ENCODE results near the gene ZNF169.
"Not testable (repeated sequence)": the region's sequence is repeated elsewhere in the genome, so short reads cannot be mapped to it uniquely, and the experiment has no call there.

The ZNF169 gene

DNA sequence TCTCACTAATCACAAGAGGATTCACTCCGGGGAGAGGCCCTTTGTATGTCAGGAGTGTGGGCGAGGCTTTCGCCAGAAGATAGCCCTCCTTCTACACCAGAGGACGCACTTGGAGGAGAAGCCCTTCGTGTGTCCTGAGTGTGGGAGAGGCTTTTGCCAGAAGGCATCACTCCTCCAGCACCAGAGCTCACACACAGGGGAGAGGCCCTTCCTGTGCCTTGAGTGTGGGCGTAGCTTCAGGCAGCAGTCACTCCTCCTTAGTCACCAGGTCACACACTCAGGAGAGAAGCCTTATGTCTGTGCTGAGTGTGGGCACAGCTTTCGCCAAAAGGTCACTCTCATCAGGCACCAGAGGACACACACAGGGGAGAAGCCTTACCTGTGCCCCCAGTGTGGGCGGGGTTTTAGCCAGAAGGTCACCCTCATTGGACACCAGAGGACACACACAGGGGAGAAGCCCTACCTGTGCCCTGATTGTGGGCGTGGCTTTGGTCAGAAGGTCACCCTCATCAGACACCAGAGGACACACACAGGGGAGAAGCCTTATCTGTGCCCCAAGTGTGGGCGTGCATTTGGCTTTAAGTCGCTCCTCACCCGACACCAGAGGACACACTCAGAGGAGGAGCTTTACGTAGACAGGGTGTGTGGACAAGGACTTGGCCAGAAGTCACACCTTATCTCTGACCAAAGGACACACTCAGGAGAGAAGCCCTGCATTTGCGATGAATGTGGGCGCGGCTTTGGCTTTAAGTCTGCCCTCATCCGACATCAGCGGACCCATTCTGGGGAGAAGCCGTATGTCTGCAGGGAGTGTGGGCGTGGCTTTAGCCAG is 41.6 kb downstream of the ZNF169 start:
- no peaks in the 10 kb centered on the region for H3K9me3 ChIP-seq (ENCODE audit: low read depth, low read length)
- H3K4me3 ChIP-seq: no peak overlapping the region
- no peak overlapping the region for H3K27ac ChIP-seq
- no peak overlapping the region for H3K9ac ChIP-seq (ENCODE audit: insufficient read length)
- no peak for DNase-seq (ENCODE audit: low read depth, low spot score)
- no peaks in the 10 kb centered on the region for H3K36me3 ChIP-seq (ENCODE audit: insufficient read depth, low read length)
- TF ChIP-seq POLR2AphosphoS5 (IDR thresholded peaks at IDR 0.05; ENCODE audit: borderline replicate concordance, low read depth, low read length) (no peak), FOXP2 (optimal IDR thresholded peaks at IDR 0.05; ENCODE audit: control extremely low read depth, extremely low read length, insufficient read depth) (no peak), EZH2 (IDR thresholded peaks at IDR 0.05) (no peak)

DNA sequence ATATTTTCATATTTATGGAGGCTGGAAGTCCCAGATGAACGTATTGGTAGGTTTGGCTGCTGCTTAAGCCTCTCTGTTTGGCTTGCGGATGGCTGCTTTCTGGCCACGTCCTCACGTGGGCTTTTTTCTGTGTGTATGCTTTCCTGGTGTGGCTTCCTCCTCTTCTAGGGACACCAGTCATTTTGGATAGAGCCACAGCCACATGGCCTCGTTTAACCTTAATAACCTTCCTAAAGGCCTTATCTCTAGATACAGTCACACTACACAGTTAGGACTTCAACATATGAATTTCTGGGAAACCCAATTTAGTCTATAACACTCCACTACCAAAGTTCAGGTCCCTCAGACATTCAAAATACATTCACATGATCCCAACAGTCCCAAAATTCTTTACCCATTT is 42.5 kb downstream of the ZNF169 start:
- no peak for TF ChIP-seq FOXP2 (optimal IDR thresholded peaks at IDR 0.05; ENCODE audit: control extremely low read depth, extremely low read length, insufficient read depth)
- TF ChIP-seq POLR2AphosphoS5 (IDR thresholded peaks at IDR 0.05; ENCODE audit: borderline replicate concordance, low read depth, low read length): no peak
- TF ChIP-seq EZH2 (IDR thresholded peaks at IDR 0.05): no peak
- Histone ChIP-seq H3K9me3 (ENCODE audit: low read depth, low read length) (no peaks in the 10 kb centered on the region), H3K36me3 (ENCODE audit: insufficient read depth, low read length) (no peaks in the 10 kb centered on the region), H3K27ac (no peak overlapping the region), H3K9ac (ENCODE audit: insufficient read length) (no peak overlapping the region), H3K4me3 (no peak overlapping the region)
- DNase-seq (ENCODE audit: low read depth, low spot score): no peak

DNA sequence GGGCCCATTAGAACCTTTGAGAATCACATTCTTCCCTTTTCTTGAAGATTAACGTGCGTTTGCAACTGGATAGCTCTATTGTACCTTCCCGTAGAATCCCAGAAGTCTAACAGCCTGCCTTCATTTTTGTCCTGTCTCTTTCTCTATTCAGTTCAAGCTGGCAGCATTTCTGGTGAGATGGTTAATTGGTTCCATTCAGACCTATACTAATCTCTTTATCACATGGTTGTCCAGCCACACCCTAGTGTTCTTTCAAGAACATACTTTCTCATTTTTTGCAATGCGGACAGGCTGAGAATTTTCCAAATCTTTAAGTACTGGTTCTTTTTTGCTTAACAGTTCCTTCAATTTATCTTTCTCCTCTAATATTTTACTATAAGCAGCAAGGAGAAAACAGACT is 43.3 kb downstream of the ZNF169 start:
- TF ChIP-seq FOXP2 (optimal IDR thresholded peaks at IDR 0.05; ENCODE audit: control extremely low read depth, extremely low read length, insufficient read depth) (no peak), POLR2AphosphoS5 (IDR thresholded peaks at IDR 0.05; ENCODE audit: borderline replicate concordance, low read depth, low read length) (no peak), EZH2 (IDR thresholded peaks at IDR 0.05) (no peak)
- Histone ChIP-seq H3K36me3 (ENCODE audit: insufficient read depth, low read length) (no peaks in the 10 kb centered on the region), H3K27ac (no peak overlapping the region), H3K4me3 (no peak overlapping the region), H3K9ac (ENCODE audit: insufficient read length) (no peak overlapping the region), H3K9me3 (ENCODE audit: low read depth, low read length) (no peaks in the 10 kb centered on the region)
- DNase-seq (ENCODE audit: low read depth, low spot score): no peak

DNA sequence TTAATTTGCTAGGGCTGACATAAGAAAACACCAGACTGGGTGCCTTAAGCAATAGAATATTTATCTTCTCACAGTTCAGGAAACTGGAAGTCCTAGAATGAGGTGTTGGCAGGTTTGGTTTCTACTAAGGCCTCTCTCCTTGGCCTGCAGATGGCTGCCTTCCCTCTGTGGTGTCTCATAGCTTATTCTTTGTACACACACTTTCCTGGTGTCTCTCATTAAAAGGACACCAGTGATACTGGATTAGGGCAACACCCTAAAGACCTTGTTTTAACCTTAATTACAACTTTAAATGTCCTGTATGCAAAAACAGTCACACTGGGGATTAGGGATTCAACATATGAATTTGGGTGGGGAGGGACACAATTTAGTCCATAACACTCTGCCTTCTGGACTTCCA is 44.2 kb downstream of the ZNF169 start:
- TF ChIP-seq FOXP2 (optimal IDR thresholded peaks at IDR 0.05; ENCODE audit: control extremely low read depth, extremely low read length, insufficient read depth) (no peak), POLR2AphosphoS5 (IDR thresholded peaks at IDR 0.05; ENCODE audit: borderline replicate concordance, low read depth, low read length) (no peak), EZH2 (IDR thresholded peaks at IDR 0.05) (no peak)
- no peaks in the 10 kb centered on the region for H3K9me3 ChIP-seq (ENCODE audit: low read depth, low read length)
- H3K36me3 ChIP-seq (ENCODE audit: insufficient read depth, low read length): no peaks in the 10 kb centered on the region
- DNase-seq (ENCODE audit: low read depth, low spot score): no peak
- no peak overlapping the region for H3K27ac ChIP-seq
- no peak overlapping the region for H3K4me3 ChIP-seq
- H3K9ac ChIP-seq (ENCODE audit: insufficient read length): no peak overlapping the region

DNA sequence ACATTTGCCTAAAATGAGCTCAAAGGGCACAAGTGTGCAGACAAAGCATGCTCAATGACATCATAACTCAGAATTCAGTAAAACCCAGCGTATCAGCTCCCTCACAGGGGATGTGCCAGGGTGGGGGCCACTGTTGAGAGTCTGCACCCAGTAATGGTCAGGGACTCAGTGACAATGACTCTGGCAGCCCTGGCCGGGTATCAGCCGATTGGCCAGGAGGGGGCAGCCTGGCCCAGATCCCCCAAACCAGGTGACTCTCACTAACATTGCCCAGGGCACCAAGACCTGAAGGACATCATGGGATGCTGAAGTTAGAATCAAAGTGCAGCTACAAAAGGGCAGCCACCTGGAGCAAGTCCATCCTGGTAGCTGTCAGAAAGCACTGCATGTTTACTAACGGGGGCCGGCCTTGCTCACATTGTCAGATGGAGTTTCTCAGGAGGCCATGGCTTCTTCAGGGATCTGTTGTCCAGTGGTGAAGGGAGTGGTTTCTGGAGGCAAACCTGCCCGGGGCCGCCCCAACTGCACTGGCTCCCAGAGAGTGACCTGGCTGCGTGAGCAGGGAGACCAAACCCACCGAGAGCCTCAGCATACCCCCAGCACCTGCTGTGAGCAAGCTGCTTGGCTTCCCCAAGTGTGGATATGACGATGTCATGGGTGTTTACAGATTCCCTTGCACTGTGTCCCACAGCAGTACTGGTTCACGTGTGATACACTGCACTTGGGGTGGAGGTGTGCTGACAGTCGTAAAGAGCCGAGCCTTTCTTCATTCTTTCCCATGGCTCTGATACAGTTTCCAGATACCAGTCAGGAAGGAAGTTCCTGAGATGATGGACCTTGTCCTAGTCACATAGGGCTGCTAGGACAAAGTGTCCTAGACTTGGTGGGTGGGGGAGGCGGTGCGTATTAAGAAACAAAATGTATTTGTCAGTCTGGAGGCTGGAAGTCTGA is 56.2 kb downstream of the ZNF169 start:
- not testable (repeated sequence) for H3K4me3 ChIP-seq; H3K36me3 ChIP-seq (ENCODE audit: insufficient read depth, low read length); H3K27ac ChIP-seq; DNase-seq (ENCODE audit: low read depth, low spot score); H3K9me3 ChIP-seq (ENCODE audit: low read depth, low read length); H3K9ac ChIP-seq (ENCODE audit: insufficient read length)

DNA sequence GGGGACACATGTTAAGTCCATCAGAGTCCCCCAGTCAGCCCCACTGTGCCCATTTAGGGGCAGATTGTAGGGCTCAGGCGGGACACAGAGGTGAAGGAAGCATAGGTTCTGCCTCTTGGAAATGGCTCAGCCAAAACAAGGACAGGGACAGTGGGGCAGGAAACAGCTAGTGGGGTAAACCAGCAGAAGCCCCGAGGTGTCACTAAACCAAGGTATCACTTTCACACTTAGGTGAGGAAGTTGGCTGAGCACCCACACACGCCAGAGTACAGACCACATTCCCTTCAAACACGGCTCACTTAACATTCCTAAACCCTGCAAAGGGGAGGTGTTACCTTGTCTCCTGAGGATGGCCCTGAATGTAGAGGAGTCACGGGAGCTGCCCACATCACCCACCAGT is 57.1 kb downstream of the ZNF169 start:
- not testable (repeated sequence) for H3K9me3 ChIP-seq (ENCODE audit: low read depth, low read length); H3K27ac ChIP-seq; H3K9ac ChIP-seq (ENCODE audit: insufficient read length); H3K36me3 ChIP-seq (ENCODE audit: insufficient read depth, low read length); DNase-seq (ENCODE audit: low read depth, low spot score); H3K4me3 ChIP-seq

DNA sequence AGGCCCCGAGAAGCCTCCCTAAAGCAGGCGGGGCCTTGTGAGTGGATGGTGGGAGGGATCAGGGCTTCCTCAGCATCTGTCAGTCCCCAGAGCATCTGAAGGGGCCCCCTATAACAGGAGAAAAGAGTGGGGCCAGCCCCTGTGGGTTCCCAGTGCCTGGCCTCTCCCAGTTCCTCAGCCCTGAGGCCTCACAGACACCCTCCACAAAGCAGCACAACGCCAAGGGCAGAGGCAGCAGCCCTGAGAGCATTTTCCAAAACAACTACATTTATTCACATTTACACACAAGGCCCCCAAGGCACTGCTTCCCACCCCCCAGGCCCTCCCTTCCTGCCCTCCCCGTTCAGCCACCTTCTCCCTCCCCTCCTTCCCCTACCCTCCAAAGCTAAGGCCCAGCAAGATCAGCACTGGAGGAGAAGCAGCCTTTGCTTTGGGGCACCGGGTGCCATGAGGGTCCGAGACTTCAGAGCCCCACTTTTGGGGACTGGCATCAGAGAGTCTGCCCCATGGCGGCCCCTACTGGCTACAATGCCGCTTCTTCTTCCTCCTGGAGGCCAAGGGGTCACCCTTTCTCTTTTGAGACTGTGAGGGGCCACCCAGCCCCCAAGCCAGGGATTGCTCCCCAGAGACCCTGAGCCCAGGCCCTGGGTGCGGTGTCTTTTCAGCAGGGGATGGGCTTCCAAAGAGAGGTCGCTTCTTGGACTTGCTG is 59.0 kb downstream of the ZNF169 start:
- not testable (repeated sequence) for H3K36me3 ChIP-seq (ENCODE audit: insufficient read depth, low read length); H3K9me3 ChIP-seq (ENCODE audit: low read depth, low read length); H3K9ac ChIP-seq (ENCODE audit: insufficient read length); H3K27ac ChIP-seq; H3K4me3 ChIP-seq; DNase-seq (ENCODE audit: low read depth, low spot score)

DNA sequence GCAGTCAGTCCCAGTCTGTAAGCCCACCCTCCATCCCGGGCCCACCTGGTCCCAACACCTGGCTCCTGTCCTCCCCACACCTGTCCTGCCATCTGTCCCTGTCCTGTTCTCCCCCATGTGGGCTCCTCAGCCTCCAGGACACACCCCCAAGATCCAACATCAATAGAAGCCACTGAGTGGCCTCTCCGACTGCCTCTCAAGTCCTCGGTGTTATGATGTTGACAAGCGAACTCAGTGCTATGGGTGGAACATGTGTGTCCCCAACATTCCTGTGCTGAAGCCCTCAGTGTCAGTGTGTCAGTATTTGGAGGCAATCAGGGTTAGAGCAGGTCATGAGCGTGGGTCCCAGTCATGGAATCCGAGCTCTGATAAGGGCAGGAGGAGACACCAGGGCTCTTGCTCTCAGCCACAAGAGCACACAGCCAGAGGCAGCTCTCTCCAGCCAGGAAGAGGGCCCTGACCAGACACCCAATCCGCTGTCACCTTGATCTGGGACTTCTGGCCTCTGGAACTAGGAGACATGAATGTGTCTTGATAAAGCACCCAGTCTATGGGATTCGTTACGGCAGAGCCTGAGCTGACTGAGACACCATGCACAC is 63.3 kb downstream of the ZNF169 start:
- H3K27ac ChIP-seq; H3K4me3 ChIP-seq; DNase-seq (ENCODE audit: low read depth, low spot score); H3K9me3 ChIP-seq (ENCODE audit: low read depth, low read length); H3K36me3 ChIP-seq (ENCODE audit: insufficient read depth, low read length); H3K9ac ChIP-seq (ENCODE audit: insufficient read length): not testable (repeated sequence)

DNA sequence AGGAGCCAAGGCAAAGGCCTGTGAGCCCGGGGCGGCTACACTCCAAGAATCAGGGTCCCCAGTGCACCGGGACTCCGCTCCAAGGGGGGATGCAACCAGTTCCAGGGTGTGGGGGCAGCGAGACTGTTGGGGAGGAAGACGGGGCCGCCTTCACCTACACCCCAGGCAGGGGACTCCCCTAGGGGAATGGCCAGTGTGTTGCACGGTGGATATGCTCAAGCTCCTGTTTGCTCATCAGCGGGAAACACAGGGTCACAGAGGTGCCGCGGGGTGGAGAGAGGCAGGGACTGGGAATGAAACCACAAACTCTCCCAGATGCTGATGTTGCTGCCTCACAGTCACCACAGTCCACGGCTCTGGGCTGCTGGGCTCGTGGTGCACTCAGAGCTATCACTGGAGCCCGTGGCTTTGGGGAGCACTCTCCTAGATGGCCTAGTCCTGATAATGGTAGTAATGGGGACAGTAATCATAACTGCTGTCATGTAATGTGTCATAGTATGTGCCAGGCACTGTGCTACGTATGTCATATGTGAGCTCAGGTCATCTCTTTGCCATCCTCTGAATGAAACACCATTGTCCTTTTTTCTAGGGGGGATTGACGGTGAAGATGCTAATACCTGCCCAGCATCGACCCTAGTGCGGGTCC is 64.2 kb downstream of the ZNF169 start:
- H3K27ac ChIP-seq: not testable (repeated sequence)

DNA sequence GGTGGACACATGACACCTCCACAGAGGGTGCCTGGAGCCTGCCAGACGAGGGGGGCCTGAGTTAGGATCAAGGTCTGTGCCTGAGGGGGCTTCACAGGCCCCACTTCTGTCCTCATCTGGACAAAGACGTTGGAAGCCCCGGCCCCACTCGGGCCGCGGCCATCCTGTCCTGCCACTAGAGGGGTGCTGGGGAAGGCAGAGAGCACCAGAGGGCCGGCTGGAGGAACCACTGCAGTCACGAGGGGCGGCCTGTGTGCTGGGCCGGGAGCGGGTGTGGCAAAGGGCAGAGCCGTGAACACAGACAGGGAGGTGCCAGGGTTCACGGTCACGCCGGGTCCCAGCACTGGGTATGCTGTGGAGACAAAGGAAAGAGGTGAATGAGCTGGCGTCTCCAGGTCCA is 66.5 kb downstream of the ZNF169 start:
- not testable (repeated sequence) for H3K4me3 ChIP-seq; DNase-seq (ENCODE audit: low read depth, low spot score); H3K9ac ChIP-seq (ENCODE audit: insufficient read length); H3K9me3 ChIP-seq (ENCODE audit: low read depth, low read length); H3K36me3 ChIP-seq (ENCODE audit: insufficient read depth, low read length); H3K27ac ChIP-seq

More for the DNA sequence above, 64.2 kb downstream of the ZNF169 start:
- not testable (repeated sequence) for H3K9me3 ChIP-seq (ENCODE audit: low read depth, low read length); H3K4me3 ChIP-seq; DNase-seq (ENCODE audit: low read depth, low spot score); H3K36me3 ChIP-seq (ENCODE audit: insufficient read depth, low read length); H3K9ac ChIP-seq (ENCODE audit: insufficient read length)

DNA sequence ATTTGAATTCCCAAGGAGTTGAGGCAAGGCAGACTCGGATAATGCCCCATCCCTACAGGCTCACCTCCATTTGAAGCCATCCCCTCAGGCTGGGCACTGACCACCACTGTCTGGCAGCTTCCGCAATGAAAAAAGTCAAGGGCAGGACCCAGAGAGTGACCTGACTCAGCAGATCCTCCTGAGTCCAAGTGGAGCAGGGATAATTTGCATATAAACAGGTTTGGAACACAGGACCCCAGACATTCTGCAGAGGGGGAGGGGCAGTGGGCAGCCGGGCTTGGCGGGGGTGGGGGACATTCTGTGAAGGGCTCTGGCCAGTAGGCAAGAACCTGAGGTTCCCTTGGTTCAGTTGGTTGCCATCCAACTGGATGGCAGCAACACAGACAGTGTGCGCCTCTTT is 69.4 kb downstream of the ZNF169 start, which contains the start of gene NUTM2F:
NUTM2F (minus strand) TSS at position 101 of the 400 bp plus-strand sequence; CDS start at position 80, 21 bp downstream.
- not testable (repeated sequence) for H3K36me3 ChIP-seq (ENCODE audit: insufficient read depth, low read length); DNase-seq (ENCODE audit: low read depth, low spot score)

More for the DNA sequence above, 69.4 kb downstream of the ZNF169 start, which contains the start of gene NUTM2F:
- H3K27ac ChIP-seq; H3K4me3 ChIP-seq; H3K9ac ChIP-seq (ENCODE audit: insufficient read length); H3K9me3 ChIP-seq (ENCODE audit: low read depth, low read length): not testable (repeated sequence)
